ENCODE results near the gene NOP56. TPM values are rescaled to one million over a fixed set of nuclear protein-coding genes. Genes with fewer than 3 reads are reported as not detected.

NOP56 gene
- total and polyA plus RNA-seq, 4 donors, result 34.2 to 63.7 (median 46.5) TPM

DNA sequence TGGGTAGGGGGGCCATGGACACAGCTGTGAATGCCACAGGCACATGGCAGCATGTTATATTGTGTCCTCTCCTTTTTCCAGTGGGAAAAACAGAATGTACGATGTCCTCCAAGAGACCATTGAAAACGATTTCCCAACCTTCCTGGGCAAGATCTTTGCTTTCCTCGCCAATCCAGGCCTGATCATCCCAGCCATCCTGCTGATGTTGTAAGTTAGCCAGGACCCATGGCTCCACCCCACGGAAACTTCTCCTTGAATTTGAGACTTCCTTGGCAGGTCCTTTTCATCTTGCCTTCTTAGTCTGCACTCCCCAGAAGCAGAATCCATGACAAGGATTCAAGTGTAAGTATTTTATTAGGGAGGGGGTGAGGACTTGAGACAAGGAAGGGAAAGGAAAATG, 28.2 kb upstream of the NOP56 start (continued):
- TF ChIP-seq SP1 (IDR thresholded peaks at IDR 0.05), result no peak
- TF ChIP-seq NR2F2 (IDR thresholded peaks at IDR 0.05), result no peak
- no peak for TF ChIP-seq HNF4G (IDR thresholded peaks at IDR 0.05)

GRCh38 chr20:2625062-2625461, 27.4 kb upstream of the NOP56 start:
- Histone ChIP-seq H3K9me3 (ENCODE audit: control insufficient read depth in 4 of 4, low read length in 3 of 4) (peaks cover 0 to 4% (median 2%) of the 10 kb centered on the region in 4 donors), H3K27me3 (ENCODE audit: control insufficient read depth in 4 of 4, insufficient read depth in 4 of 4, low read length in 3 of 4) (no peaks in the 10 kb centered on the region), H3K36me3 (ENCODE audit: control insufficient read depth in 4 of 4, insufficient read depth in 3 of 4, low read depth in 1 of 4, low read length in 3 of 4) (no peaks in the 10 kb centered on the region), H3K4me3 (ENCODE audit: low read depth in 1 of 3, low read length in 3 of 3) (no peak overlapping the region), H3K4me1 (ENCODE audit: control insufficient read depth in 4 of 4, insufficient read depth in 4 of 4, low read length in 3 of 4) (no peaks in the 10 kb centered on the region), H3K27ac (ENCODE audit: low read depth in 1 of 2, low read length in 2 of 2) (no peak overlapping the region), H3K9ac (ENCODE audit: low read depth in 1 of 2, low read length in 2 of 2) (no peak overlapping the region)
- no peak for TF ChIP-seq SP1 (IDR thresholded peaks at IDR 0.05)
- TF ChIP-seq, protein P1, sequence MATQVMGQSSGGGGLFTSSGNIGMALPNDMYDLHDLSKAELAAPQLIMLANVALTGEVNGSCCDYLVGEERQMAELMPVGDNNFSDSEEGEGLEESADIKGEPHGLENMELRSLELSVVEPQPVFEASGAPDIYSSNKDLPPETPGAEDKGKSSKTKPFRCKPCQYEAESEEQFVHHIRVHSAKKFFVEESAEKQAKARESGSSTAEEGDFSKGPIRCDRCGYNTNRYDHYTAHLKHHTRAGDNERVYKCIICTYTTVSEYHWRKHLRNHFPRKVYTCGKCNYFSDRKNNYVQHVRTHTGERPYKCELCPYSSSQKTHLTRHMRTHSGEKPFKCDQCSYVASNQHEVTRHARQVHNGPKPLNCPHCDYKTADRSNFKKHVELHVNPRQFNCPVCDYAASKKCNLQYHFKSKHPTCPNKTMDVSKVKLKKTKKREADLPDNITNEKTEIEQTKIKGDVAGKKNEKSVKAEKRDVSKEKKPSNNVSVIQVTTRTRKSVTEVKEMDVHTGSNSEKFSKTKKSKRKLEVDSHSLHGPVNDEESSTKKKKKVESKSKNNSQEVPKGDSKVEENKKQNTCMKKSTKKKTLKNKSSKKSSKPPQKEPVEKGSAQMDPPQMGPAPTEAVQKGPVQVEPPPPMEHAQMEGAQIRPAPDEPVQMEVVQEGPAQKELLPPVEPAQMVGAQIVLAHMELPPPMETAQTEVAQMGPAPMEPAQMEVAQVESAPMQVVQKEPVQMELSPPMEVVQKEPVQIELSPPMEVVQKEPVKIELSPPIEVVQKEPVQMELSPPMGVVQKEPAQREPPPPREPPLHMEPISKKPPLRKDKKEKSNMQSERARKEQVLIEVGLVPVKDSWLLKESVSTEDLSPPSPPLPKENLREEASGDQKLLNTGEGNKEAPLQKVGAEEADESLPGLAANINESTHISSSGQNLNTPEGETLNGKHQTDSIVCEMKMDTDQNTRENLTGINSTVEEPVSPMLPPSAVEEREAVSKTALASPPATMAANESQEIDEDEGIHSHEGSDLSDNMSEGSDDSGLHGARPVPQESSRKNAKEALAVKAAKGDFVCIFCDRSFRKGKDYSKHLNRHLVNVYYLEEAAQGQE (IDR thresholded peaks at IDR 0.05), result no peak
- TF ChIP-seq GABPA (IDR thresholded peaks at IDR 0.05 in 1 of 2, conservative IDR thresholded peaks at IDR 0.05 in 1 of 2), result no peak
- no peak for TF ChIP-seq JUND (IDR thresholded peaks at IDR 0.05)
- no peak for TF ChIP-seq NR2F2 (IDR thresholded peaks at IDR 0.05)
- TF ChIP-seq TAF1 (conservative IDR thresholded peaks at IDR 0.05), result no peak
- no peak for TF ChIP-seq ATF3 (IDR thresholded peaks at IDR 0.05)
- TF ChIP-seq YY1 (IDR thresholded peaks at IDR 0.05), result no peak
- no peak for TF ChIP-seq RAD21 (IDR thresholded peaks at IDR 0.05)
- no peak for TF ChIP-seq RXRA (IDR thresholded peaks at IDR 0.05)
- TF ChIP-seq, protein P2, sequence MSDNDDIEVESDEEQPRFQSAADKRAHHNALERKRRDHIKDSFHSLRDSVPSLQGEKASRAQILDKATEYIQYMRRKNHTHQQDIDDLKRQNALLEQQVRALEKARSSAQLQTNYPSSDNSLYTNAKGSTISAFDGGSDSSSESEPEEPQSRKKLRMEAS (IDR thresholded peaks at IDR 0.05), result no peak
- TF ChIP-seq HNF4G (IDR thresholded peaks at IDR 0.05), result no peak
- no peak for TF ChIP-seq EGR1 (IDR thresholded peaks at IDR 0.05; ENCODE audit: low read depth in 2 of 2)
- no peak for TF ChIP-seq ZBTB33 (IDR thresholded peaks at IDR 0.05)
- TF ChIP-seq FOXA2 (IDR thresholded peaks at IDR 0.05), result no peak
- no peak for TF ChIP-seq FOXA1 (IDR thresholded peaks at IDR 0.05)
- no peak for TF ChIP-seq HNF4A (conservative IDR thresholded peaks at IDR 0.05)
- DNase-seq (ENCODE audit: low spot score), result no peak
- WGBS, result 47% methylated on average over 2 of the region's 2 CpGs
